Kidney epithelial cell (primary cell): ENCODE data around the gene FAM53B. TPM values are rescaled to one million over a fixed set of nuclear protein-coding genes. Genes with fewer than 3 reads are reported as not detected.

Experiments
- DNase-seq: peaks from one replicate; pipeline ENCODE4 v3.0.0-alpha.2; 2010; ENCODE audit warnings: low read depth
- H3K27me3 ChIP-seq: 2 replicates; pipeline ENCODE4 v1.6.0; 2011; ENCODE audit warnings: low read length; ENCODE audit not compliant: control insufficient read depth, insufficient read depth
- H3K36me3 ChIP-seq: 2 replicates; pipeline ENCODE4 v1.5.1; 2011; ENCODE audit warnings: low read length; ENCODE audit not compliant: control insufficient read depth, insufficient read depth
- H3K4me3 ChIP-seq: 2 replicates; pipeline ENCODE4 v1.5.1; 2011; ENCODE audit warnings: low read depth, mild to moderate bottlenecking, control low read depth, low read length
- CTCF ChIP-seq: IDR thresholded peaks from 2 replicates; pipeline ENCODE4 v1.5.1; 2011; ENCODE audit warnings: mild to moderate bottlenecking, moderate library complexity, low read length, control low read depth, inconsistent platforms; ENCODE audit not compliant: insufficient read depth, poor library complexity, severe bottlenecking
- total RNA-seq: library from RNA; depleted of rRNA; stranded (reverse); fragments of >200 nt; gene quantifications from 2 replicates; pipeline ENCODE4 v1.2.3, GENCODE V29; 2015

The FAM53B gene
- total RNA-seq, 1 donor from 2014 or later = 16.1 TPM

DNA sequence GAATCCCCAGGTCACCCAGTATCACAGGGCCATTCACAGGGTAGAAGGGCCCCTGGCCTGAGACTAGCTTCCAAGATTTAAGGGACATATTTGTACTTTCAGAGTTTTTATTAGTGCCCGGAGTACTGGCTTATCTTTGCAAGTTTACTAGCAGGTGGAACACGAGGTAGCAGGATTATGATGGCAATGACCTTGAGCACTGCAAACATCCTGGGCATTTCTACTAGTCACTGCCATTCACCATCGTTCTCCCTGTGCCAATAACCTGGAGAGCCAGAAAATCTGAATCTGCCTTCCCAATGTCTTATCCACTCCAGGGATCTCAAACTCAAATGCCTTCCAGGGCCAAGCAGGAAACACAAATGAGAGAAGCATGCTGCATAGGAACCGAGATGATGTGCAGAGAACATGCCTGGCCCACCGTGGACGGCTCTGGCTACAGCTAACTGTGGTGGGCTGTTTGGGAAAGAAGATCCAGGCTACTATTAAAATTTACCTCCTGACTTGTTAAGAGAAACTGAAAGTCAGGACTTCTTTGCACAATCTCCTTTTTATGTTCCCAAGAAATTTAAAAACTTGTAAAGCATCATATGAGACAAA is 16.7 kb downstream of the FAM53B start:
- TF ChIP-seq CTCF = no peak
- H3K27me3 ChIP-seq = no peaks in the 10 kb centered on the region
- no peak overlapping the region for H3K4me3 ChIP-seq
- no peak for DNase-seq
- H3K36me3 ChIP-seq = no peaks in the 10 kb centered on the region

GRCh38 chr10:124725791-124726190 is 18.4 kb downstream of the FAM53B start:
- Histone ChIP-seq H3K36me3 (no peaks in the 10 kb centered on the region), H3K27me3 (no peaks in the 10 kb centered on the region), H3K4me3 (no peak overlapping the region)
- no peak for DNase-seq
- no peak for TF ChIP-seq CTCF

DNA sequence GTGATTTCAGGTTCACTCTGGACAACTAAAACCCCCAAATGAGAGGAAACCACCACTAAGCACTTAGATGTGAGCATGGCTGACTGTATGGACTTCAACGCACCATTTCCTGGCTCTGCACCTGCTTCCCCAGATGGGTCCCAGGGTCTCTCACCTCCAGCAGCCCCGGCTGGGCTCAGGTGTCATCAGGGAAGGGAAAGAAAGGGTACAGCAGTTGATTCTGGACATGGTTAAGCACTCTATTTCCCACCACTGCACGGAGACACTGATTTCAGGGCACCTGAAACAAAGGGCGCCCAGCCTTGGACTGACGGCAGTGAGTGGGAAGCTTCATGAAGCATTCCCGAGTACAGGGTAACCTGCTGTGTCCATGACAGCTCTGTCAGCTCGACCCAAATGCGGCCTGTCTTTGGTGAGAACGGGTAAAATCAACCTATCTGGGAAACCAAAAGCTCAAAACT is 19.0 kb downstream of the FAM53B start:
- Histone ChIP-seq H3K27me3 (no peaks in the 10 kb centered on the region), H3K36me3 (no peaks in the 10 kb centered on the region), H3K4me3 (no peak overlapping the region)
- no peak for TF ChIP-seq CTCF
- DNase-seq = no peak

GRCh38 chr10:124724279-124725027 is 19.7 kb downstream of the FAM53B start:
- no peak for DNase-seq
- Histone ChIP-seq H3K36me3 (no peaks in the 10 kb centered on the region), H3K4me3 (no peak overlapping the region), H3K27me3 (no peaks in the 10 kb centered on the region)
- no peak for TF ChIP-seq CTCF

DNA sequence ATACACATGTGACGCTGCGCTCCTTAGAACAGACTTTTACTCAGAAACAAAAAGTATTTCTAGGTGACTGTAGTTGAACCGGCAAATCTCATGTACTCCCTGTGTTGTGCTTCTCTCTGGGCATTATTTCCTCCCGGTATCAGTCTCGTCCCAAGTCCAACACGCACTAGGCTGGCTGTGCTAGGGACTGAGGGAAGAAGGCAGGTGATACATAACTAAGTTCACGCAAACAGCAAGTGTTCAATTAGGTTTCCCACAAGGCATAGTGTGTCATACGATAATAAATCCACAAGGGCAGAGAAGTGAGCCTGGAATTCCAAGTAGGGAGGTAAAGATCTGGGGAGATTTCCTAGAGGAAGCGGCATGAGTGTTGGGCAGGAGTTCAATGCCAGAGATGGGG is 20.4 kb downstream of the FAM53B start:
- no peak for TF ChIP-seq CTCF
- H3K36me3 ChIP-seq = no peaks in the 10 kb centered on the region
- no peaks in the 10 kb centered on the region for H3K27me3 ChIP-seq
- no peak for DNase-seq
- H3K4me3 ChIP-seq = no peak overlapping the region
